MG63 (cell line): Measurements from ENCODE around the gene KIF5A. TPM values are rescaled to one million over a fixed set of nuclear protein-coding genes. Genes with fewer than 3 reads are reported as not detected.
A peak's percentile ranks its signal among the peaks of the same experiment; 100 is the strongest.

ENCODE experiments used
- DNase-seq: peaks from one replicate; pipeline ENCODE4 v3.0.0-alpha.2; 2020
- H3K27me3 ChIP-seq: fragments of 250-450 bp; sonication (Bioruptor Pico); 2 replicates; pipeline ENCODE4 v1.5.1; 2020; ENCODE audit warnings: mild to moderate bottlenecking, moderate library complexity
- H3K36me3 ChIP-seq: fragments of 250-450 bp; sonication (Bioruptor Pico); 2 replicates; pipeline ENCODE4 v1.5.1; 2020; ENCODE audit warnings: mild to moderate bottlenecking, moderate library complexity
- H3K4me3 ChIP-seq: fragments of 250-450 bp; sonication (Bioruptor Pico); 2 replicates; pipeline ENCODE4 v1.5.1; 2020; ENCODE audit warnings: mild to moderate bottlenecking, moderate library complexity
- H3K9me3 ChIP-seq: fragments of 250-450 bp; sonication (Bioruptor Pico); 2 replicates; pipeline ENCODE4 v1.5.1; 2020; ENCODE audit warnings: mild to moderate bottlenecking, moderate library complexity
- total RNA-seq: library from RNA; depleted of rRNA; stranded (reverse); fragments of >200 nt; shearing (Covaris generic); gene quantifications from 2 replicates; pipeline ENCODE4 v1.2.3, GENCODE V29; 2014; ENCODE audit warnings: low replicate concordance

Gene KIF5A
- total RNA-seq, 1 experiment from 2014 or later: not detected

DNA sequence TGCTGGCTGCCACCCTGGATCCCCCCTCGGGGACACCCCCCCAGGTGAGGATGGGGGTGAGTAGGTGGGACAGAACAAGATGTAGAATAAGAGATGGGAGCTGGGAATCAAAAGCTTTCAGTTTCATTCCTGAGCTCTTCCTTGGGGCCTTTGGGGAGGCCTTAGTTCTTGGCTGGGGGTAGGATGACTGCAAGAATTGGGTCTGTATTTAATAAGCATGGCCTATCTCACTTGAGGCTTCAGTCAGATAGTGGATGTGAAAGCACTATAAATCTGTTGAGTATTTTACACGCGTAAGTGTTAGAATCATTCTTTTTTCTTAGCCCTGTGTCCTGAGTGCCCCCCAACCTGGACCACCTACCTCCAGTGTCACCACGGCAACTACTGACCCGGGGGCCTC lies 22.7 kb upstream of the KIF5A start:
- no peaks in the 10 kb centered on the region for H3K9me3 ChIP-seq
- no peak for DNase-seq
- peaks cover 59% of the 10 kb centered on the region for H3K36me3 ChIP-seq
- H3K27me3 ChIP-seq: no peaks in the 10 kb centered on the region
- H3K4me3 ChIP-seq: no peak overlapping the region

- no peak for DNase-seq
- Histone ChIP-seq H3K27me3 (no peaks in the 10 kb centered on the region), H3K9me3 (no peaks in the 10 kb centered on the region), H3K36me3 (peaks cover 67% of the 10 kb centered on the region), H3K4me3 (no peak overlapping the region)
These were observed 21.7 kb upstream of the KIF5A start for GRCh38 chr12:57528176-57528575.

DNA sequence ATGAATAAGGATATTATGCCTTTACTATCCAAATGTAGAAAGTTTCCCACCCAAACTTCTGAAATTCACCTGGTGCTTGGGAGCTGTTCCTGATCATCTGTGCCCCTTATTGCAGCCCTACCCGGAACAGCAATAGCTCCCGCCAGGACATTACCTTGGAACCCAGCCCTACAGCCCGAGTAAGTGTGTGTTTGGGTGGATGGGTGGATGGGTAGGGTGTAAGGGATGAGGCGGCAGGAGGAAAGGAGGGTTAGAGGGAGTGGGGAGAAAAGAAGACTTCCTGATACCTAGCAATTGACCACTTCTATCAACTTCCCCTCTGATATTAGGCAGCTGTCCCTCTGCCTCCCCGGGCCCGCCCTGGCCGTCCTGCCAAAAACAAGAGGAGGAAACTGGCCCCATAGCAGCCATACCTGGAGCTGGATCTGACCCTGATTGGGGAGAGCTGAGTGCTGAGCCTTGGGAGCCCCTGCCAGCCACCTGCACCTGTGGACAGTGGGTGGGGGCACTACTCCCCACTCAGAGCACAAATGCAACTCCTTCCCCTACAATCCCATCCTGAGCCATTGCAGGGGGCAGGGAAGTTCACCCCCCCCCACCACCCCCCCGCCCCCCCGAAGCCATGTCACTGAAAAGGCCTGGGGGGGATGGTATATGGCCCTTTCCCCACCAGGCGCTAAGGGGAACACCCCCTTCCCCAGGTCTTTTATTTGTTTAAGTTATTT lies 20.9 kb upstream of the KIF5A start:
- H3K36me3 ChIP-seq: peaks cover 66% of the 10 kb centered on the region
- H3K27me3 ChIP-seq: no peaks in the 10 kb centered on the region
- no peaks in the 10 kb centered on the region for H3K9me3 ChIP-seq
- DNase-seq: no peak
- no peak overlapping the region for H3K4me3 ChIP-seq

GRCh38 chr12:57529831-57530230 lies 20.0 kb upstream of the KIF5A start:
- Histone ChIP-seq H3K36me3 (peaks cover 67% of the 10 kb centered on the region), H3K4me3 (no peak overlapping the region), H3K9me3 (no peaks in the 10 kb centered on the region), H3K27me3 (no peaks in the 10 kb centered on the region)
- DNase-seq: no peak

- no peak overlapping the region for H3K4me3 ChIP-seq
- H3K36me3 ChIP-seq: peaks cover 69% of the 10 kb centered on the region
- no peaks in the 10 kb centered on the region for H3K9me3 ChIP-seq
- H3K27me3 ChIP-seq: no peaks in the 10 kb centered on the region
- no peak for DNase-seq
These were observed 19.3 kb upstream of the KIF5A start for GRCh38 chr12:57530396-57531142.

- Histone ChIP-seq H3K4me3 (no peak overlapping the region), H3K36me3 (peaks cover 61% of the 10 kb centered on the region), H3K27me3 (no peaks in the 10 kb centered on the region), H3K9me3 (no peaks in the 10 kb centered on the region)
- DNase-seq: no peak
These were observed 18.0 kb upstream of the KIF5A start for GRCh38 chr12:57531836-57532235.

- H3K4me3 ChIP-seq: no peak overlapping the region
- H3K27me3 ChIP-seq: no peaks in the 10 kb centered on the region
- DNase-seq: no peak
- H3K9me3 ChIP-seq: no peaks in the 10 kb centered on the region
- peaks cover 55% of the 10 kb centered on the region for H3K36me3 ChIP-seq
These were observed 16.7 kb upstream of the KIF5A start for GRCh38 chr12:57533108-57533507.

DNA sequence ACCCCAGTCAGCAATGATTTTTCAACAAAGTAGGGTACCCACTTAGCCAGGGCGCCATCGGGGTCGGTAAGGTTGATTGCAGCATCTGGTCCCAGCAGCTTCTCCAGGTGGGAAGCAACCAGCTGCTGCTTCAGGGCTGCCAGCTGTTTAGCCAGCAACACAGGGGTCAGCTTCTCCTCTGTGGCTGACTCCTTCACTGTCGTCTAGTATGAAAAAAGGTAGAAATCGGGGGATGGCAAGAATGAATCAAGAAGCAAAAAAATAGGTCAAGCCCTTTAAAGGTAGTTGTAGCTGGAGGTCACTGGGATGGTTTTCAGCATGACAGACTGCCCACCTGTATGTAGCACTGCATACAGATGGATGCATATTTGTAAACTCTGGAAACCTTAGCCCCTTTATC lies 15.6 kb upstream of the KIF5A start:
- Histone ChIP-seq H3K9me3 (no peaks in the 10 kb centered on the region), H3K27me3 (no peaks in the 10 kb centered on the region), H3K36me3 (peaks cover 56% of the 10 kb centered on the region), H3K4me3 (no peak overlapping the region)
- no peak for DNase-seq

DNA sequence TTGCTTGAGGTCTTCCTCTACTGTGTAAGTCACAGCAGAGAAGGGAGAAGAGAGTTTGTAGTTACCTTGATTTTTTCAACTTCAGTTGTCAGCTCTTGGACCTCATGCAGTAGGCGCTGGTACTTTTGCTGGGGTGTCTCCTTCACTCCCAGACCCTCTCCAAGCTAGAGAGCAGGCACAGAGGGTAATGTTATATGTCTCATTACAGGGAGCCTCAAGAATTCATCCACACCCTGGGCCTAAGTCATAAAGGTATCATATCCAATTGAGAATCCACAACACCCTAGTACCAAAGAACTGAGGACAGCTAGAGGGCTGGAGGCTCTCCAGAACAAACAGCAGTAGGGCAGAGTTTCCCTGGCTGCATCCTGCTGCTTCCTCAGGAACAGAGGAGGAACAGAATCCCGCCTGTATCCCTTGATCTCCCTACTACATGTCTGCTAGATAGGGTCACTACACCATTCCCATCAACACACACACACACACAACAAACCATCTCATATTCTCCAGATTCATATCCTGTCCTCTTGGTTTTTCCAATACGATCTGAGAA lies 14.8 kb upstream of the KIF5A start:
- no peak for DNase-seq
- H3K27me3 ChIP-seq: no peaks in the 10 kb centered on the region
- no peak overlapping the region for H3K4me3 ChIP-seq
- H3K9me3 ChIP-seq: no peaks in the 10 kb centered on the region
- peaks cover 54% of the 10 kb centered on the region for H3K36me3 ChIP-seq

DNA sequence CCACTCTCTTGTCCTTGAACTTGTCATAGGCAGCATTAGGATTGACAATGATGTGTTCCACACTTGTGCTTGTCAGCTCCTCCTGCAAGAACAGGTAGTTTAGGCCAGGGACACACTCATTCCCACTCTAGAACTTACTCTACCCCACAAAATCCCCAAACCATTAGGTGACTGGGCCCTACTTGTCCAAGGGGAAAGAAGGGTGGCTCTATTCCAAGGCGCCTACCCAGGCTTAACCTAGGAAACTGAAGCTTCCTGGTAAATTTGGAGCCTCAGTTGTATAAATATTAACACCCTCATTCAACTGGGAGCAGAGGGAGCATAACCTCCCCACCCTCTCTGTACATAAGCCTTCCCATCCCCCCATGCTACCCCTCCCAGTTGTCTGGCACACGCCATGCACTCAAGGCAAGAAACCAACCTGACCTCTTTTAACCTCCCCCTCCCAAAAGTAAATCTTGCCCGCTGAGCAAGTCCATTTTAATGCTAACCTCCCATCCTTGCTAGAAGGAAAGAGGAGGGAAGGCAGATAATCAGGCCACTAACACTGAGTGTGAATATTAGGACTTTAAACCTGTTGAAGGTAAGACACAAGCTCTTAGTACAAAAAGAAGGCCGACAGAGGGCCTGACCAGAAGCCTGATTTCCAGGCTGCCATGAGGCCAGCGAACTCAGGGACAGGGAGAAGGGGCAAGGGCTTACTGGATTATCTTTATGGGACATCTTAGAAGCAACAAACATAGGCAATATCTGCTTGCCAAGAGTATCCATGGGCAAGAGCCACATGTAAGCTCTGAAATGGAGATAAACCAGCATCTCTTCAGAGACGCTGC lies 13.9 kb upstream of the KIF5A start:
- Histone ChIP-seq H3K36me3 (peaks cover 51% of the 10 kb centered on the region), H3K27me3 (no peaks in the 10 kb centered on the region), H3K4me3 (no peak overlapping the region), H3K9me3 (no peaks in the 10 kb centered on the region)
- DNase-seq: no peak

GRCh38 chr12:57536597-57536942 lies 13.3 kb upstream of the KIF5A start:
- DNase-seq: no peak
- Histone ChIP-seq H3K36me3 (peaks cover 49% of the 10 kb centered on the region), H3K9me3 (no peaks in the 10 kb centered on the region), H3K27me3 (no peaks in the 10 kb centered on the region), H3K4me3 (no peak overlapping the region)

GRCh38 chr12:57539134-57539768 lies 10.6 kb upstream of the KIF5A start:
- H3K9me3 ChIP-seq: no peaks in the 10 kb centered on the region
- no peaks in the 10 kb centered on the region for H3K27me3 ChIP-seq
- H3K4me3 ChIP-seq: no peak overlapping the region
- peaks cover 39% of the 10 kb centered on the region for H3K36me3 ChIP-seq
- no peak for DNase-seq

- H3K4me3 ChIP-seq: no peak overlapping the region
- no peak for DNase-seq
- peaks cover 40% of the 10 kb centered on the region for H3K36me3 ChIP-seq
- H3K9me3 ChIP-seq: no peaks in the 10 kb centered on the region
- H3K27me3 ChIP-seq: no peaks in the 10 kb centered on the region
These were observed 8.8 kb upstream of the KIF5A start for GRCh38 chr12:57541001-57541400.

DNA sequence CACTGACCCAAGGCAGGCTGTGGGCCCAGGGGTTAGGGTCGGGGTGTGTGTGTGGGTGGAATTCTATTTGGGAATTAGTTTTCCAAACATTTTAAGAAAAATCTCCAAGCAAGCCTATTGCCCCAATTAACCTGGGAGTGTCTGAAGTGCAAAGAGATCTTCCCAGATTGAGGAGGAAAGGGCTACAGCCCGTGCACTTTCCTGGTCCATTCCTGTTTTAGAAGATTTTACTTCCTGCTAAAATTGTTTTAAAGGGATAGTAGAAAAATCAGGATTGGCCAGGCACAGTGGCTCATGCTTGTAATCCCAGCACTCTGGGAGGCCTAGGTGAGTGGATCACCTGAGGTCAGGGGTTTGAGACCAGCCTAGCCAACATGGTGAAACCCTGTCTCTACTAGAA lies 8.1 kb upstream of the KIF5A start:
- Histone ChIP-seq H3K4me3 (no peak overlapping the region), H3K27me3 (no peaks in the 10 kb centered on the region), H3K9me3 (no peaks in the 10 kb centered on the region), H3K36me3 (peaks cover 41% of the 10 kb centered on the region)
- no peak for DNase-seq

DNA sequence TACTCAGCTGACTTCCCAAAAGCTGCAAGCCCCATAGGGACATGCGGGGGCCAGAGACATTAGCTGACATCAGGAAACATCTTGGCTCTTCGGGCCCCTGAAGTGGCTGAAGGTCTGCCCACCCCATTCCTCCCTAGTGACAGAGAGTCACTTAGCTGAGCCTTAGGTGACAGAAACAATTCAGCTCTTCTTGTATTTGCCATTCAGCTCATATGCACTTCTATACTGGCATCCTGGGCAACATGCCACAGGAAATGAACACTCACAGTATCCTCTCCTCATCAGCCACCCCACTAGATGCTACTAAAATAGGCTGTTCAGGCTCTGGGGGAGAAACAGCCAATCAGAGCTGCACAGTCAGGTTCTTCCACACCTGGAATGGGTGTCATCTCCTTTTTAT lies 6.3 kb upstream of the KIF5A start:
- DNase-seq: no peak
- H3K27me3 ChIP-seq: no peaks in the 10 kb centered on the region
- H3K9me3 ChIP-seq: no peaks in the 10 kb centered on the region
- peaks cover 40% of the 10 kb centered on the region for H3K36me3 ChIP-seq
- no peak overlapping the region for H3K4me3 ChIP-seq

DNA sequence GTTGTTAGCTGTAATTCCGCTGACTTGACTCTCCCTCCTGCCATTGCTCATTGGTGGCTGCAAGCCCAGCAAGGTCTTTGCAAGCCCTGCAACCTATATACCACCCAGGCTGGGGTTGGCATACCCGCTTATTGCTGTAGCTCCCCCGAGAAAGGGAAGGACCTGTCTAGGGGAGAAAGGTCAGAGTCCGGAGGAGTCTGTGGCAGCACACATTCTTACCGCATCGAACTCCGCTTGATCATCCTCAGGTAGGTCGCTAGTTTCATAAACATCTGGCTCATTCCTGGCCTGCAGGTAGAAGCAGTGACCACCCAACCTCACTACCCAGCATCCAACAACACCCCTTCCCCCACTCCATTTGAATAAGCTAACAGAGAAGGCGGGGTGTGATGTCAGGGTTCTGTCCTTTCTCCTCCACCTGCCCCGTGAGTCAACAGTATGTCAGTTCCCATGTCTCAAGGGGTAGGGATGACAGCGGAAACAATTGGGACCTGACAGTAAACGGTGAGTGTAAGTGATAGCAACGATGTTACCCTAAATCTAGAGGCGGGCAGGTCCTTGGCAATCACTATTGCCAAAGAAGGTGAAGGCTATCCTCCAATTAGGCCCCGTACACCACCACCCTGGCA lies 3.9 kb upstream of the KIF5A start:
- no peaks in the 10 kb centered on the region for H3K27me3 ChIP-seq
- no peak for DNase-seq
- H3K36me3 ChIP-seq: peaks cover 26% of the 10 kb centered on the region
- no peaks in the 10 kb centered on the region for H3K9me3 ChIP-seq
- H3K4me3 ChIP-seq: peak overlapping the region; percentile 91
